NT2/D1 (cell line): ENCODE data around the gene TBC1D21.

ENCODE experiments used
- SUZ12 ChIP-seq: IDR thresholded peaks from 2 replicates; pipeline ENCODE4 v1.6.1; 2011; ENCODE audit not compliant: insufficient read length, insufficient read depth; ENCODE audit errors: extremely low read depth
- YY1 ChIP-seq: IDR thresholded peaks from 2 replicates; pipeline ENCODE4 v1.6.1; 2011; ENCODE audit not compliant: insufficient read length, insufficient read depth
- ZNF274 ChIP-seq: IDR thresholded peaks from 2 replicates; pipeline ENCODE4 v1.6.1; 2011; ENCODE audit warnings: mild to moderate bottlenecking, low read depth, low read length

- TF ChIP-seq ZNF274 (no peak), YY1 (no peak), SUZ12 (no peak)
Measured at GRCh38 chr15:73885954-73886700, 12.8 kb downstream of the TBC1D21 start.
